NB4 (cell line): ENCODE data around the gene SRSF9.

Experiments
- CTCF ChIP-seq: IDR thresholded peaks from one replicate; pipeline ENCODE4 v1.5.1; 2012; ENCODE audit warnings: low read depth, low read length
- MAX ChIP-seq: IDR thresholded peaks from 2 replicates; pipeline ENCODE4 v1.6.1; 2011; ENCODE audit warnings: low read depth, low read length
- MYC ChIP-seq: IDR thresholded peaks from 2 replicates; pipeline ENCODE4 v1.6.1; 2011; ENCODE audit warnings: low read depth, low read length
- POLR2A ChIP-seq: IDR thresholded peaks from 2 replicates; pipeline ENCODE4 v1.6.1; 2011; ENCODE audit warnings: mild to moderate bottlenecking; ENCODE audit not compliant: insufficient read length; ENCODE audit errors: extremely low read depth

GRCh38 chr12:120475643-120476042 is 6.1 kb upstream of the SRSF9 start:
- no peak for TF ChIP-seq POLR2A
- TF ChIP-seq MAX, result no peak
- TF ChIP-seq CTCF, result no peak
- TF ChIP-seq MYC, result no peak
